ENCODE data around the gene EXOC6.

DNA sequence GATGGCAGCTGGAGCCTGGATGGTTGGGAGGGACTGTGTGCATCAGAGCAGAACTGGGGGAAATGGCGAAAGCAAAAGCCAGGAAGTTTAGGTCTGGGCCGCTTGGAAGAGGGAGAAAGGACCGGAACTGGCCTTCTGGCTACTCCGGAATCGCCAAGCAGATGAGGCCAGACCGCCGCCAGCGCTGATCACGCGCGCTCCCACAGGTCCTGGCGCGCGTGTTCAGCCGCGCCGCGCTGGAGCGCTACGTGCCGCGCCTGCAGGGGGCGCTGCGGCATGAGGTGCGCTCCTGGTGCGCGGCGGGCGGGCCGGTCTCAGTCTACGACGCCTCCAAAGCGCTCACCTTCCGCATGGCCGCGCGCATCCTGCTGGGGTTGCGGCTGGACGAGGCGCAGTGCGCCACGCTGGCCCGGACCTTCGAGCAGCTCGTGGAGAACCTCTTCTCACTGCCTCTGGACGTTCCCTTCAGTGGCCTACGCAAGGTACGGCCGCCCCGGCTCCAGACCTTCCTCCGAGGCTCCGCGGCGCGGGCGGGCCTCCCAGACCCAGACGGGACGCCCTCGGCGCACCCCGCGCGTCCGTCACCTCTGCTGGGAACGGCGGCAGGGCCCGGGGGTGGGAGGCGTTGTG, 214.3 kb downstream of the EXOC6 start:
- TF ChIP-seq, protein P1, sequence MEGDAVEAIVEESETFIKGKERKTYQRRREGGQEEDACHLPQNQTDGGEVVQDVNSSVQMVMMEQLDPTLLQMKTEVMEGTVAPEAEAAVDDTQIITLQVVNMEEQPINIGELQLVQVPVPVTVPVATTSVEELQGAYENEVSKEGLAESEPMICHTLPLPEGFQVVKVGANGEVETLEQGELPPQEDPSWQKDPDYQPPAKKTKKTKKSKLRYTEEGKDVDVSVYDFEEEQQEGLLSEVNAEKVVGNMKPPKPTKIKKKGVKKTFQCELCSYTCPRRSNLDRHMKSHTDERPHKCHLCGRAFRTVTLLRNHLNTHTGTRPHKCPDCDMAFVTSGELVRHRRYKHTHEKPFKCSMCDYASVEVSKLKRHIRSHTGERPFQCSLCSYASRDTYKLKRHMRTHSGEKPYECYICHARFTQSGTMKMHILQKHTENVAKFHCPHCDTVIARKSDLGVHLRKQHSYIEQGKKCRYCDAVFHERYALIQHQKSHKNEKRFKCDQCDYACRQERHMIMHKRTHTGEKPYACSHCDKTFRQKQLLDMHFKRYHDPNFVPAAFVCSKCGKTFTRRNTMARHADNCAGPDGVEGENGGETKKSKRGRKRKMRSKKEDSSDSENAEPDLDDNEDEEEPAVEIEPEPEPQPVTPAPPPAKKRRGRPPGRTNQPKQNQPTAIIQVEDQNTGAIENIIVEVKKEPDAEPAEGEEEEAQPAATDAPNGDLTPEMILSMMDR (IDR thresholded peaks at IDR 0.05) = peak in 3 of 4 experiments; percentile 27 to 59 (median 43)
- no peak for TF ChIP-seq POLR2AphosphoS5 (IDR thresholded peaks at IDR 0.05)
